Retinal pigment epithelial cell (primary cell): ENCODE measurements around the gene UPP1.

ENCODE experiments used
- DNase-seq: peaks from one replicate; pipeline ENCODE4 v3.0.0-alpha.2; 2010; ENCODE audit warnings: low read depth
- H3K4me3 ChIP-seq: 2 replicates; pipeline ENCODE4 v1.5.1; 2011; ENCODE audit warnings: mild to moderate bottlenecking, low read length, control low read depth, moderate library complexity
- TF ChIP-seq, protein P1 (sequence below): conservative IDR thresholded peaks from 2 replicates; pipeline ENCODE4 v1.5.1; 2011; ENCODE audit warnings: low read depth, low read length, control low read depth, inconsistent platforms

Gene UPP1

DNA sequence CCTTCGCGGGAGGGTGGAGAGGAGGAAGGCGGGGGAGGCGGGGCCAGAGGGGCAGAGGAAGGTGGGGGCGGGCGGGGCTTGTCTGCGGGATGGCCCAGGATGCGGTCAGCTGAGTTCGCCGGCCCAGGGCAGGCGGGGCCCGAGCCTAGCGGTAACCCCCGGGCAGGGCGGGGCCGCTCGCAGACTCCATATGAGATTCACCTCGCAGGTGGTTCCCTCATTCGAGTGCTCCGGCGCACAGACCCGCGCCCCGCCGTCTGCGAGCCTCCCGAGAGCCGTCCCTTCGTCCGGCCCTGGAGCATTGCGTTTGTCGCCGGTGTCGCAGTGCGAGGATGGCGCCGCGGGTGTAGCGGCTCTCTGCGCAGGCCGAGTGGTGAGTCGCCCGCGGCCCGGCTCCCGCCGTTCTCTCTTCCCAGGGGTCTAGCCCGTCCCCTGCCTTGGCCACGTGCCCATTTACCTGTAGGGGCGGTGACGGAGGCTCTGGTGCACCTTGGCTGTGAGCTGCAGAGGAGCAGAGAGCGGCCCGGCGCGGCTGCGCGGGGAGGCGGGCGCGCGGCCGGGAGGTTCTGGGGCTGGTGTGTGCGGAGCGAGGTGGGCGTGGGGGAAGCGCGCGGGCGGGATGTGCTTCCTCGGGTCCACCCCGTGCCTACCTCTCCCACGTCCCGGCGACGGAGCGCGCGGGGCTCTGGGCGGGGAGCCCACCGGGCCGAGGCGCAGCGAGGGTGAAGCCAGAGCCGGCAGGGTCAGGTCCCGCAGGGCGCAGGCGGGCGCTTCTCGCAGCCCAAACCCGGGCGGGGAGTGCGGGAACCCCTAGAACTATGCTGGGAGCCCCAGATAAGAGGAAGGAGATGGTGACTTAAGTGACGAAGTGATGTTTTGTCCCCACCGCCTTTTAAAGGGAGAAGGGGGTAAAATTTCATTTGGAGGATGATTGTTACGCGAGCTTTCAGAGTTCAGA lies at the start of gene UPP1:
TSS of gene UPP1 (plus strand) at position 220 of the 958 bp plus-strand sequence. CDS start 5,519 bp downstream, outside the sequence.
- H3K4me3 ChIP-seq = peak within 1 kb of the TSS; percentile 82
- DNase-seq = no peak
- TF ChIP-seq, protein P1, sequence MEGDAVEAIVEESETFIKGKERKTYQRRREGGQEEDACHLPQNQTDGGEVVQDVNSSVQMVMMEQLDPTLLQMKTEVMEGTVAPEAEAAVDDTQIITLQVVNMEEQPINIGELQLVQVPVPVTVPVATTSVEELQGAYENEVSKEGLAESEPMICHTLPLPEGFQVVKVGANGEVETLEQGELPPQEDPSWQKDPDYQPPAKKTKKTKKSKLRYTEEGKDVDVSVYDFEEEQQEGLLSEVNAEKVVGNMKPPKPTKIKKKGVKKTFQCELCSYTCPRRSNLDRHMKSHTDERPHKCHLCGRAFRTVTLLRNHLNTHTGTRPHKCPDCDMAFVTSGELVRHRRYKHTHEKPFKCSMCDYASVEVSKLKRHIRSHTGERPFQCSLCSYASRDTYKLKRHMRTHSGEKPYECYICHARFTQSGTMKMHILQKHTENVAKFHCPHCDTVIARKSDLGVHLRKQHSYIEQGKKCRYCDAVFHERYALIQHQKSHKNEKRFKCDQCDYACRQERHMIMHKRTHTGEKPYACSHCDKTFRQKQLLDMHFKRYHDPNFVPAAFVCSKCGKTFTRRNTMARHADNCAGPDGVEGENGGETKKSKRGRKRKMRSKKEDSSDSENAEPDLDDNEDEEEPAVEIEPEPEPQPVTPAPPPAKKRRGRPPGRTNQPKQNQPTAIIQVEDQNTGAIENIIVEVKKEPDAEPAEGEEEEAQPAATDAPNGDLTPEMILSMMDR = no peak

DNA sequence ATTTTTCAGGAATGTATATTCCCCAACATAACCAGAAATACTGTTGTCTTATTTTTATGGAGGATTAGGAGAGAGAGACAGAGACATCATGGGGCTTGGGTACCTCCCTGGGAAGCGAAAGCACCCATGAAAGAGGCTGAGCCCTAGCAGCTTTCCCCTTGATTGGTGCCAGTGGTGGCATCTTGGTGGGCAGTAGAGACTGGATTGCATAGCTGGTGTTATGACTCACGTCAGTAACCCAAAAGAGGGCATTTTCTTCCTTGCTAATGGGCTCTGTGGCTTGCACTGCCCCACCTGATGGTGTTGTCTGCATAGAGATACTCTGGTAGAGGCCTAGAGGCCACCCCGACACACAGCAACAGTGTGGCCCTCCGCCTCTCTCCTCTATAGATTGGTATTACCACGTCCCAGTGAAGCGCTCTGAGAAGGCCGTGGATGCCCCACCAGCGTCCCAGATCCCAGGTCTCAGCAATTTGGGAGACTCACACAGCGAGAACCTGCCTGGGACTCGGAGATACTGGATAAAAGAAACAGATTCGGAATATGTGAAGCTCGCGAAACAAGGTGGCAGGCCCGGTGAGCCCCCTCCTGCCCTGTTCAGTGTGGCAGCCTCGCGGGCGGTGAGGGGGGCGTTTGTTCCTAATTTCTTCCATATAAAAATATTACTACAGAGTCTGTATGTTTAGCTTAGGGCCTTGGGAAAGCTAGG lies 48.0 kb upstream of the UPP1 start:
- DNase-seq = no peak
- TF ChIP-seq, protein P1 = no peak
- no peak overlapping the region for H3K4me3 ChIP-seq

DNA sequence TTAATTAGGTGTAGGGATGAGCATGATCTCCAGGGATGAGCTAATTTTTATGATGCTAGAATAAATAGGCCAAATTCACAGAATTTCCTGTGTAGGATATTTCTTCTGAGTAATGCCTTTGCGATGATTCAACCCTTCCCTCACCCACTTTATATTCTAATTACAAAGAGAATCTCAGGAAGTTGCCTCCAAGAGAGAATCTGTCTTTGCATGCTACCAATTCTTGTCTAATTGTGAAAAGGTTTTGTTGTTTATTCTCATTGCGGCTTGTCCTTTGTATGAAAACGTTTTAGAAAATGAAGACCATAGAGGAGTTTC lies 47.5 kb upstream of the UPP1 start:
- no peak for DNase-seq

DNA sequence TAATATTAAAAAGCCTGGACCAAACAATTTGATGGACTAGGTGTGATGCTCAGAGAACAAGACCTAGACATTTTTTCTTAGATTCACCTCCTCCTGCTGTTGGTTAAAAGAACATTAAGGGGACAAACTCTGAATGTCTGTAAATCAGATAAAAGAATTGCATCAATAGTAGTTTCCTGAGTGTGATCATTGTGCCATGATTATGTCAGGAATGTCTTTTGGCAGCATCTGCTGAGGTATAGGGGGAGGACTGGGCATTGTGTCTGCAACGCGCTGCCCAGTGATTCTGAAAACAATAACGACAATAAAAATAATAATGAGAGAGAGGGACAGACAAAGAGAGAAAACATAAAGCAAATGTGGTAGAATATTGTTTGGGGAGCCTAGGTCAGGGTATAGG lies 46.8 kb upstream of the UPP1 start:
- DNase-seq = no peak
- no peak overlapping the region for H3K4me3 ChIP-seq
- TF ChIP-seq, protein P1 = no peak

More for the DNA sequence above, 47.5 kb upstream of the UPP1 start:
- TF ChIP-seq, protein P1 = no peak
- H3K4me3 ChIP-seq = no peak overlapping the region

DNA sequence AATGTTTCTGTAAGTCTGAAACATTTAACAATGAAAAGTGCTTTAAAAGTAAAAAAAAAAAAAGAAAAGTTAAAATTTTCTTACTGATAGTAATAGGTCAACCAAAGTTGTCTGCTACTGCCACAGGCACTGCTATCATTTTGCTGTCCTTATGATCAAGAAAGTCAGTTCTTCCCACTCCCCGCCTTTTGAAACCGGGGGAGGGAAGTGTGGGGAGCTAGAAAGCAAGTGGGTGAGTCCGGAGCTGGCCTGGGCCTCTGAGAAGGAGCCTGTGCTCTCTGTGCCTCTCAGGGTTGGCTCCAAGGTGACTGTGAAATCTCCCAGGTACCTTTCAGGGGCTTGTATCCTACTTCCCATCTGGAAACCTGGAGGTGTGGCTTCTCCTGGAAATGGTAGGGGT lies 46.4 kb upstream of the UPP1 start:
- no peak for DNase-seq
- TF ChIP-seq, protein P1 = no peak
- no peak overlapping the region for H3K4me3 ChIP-seq

DNA sequence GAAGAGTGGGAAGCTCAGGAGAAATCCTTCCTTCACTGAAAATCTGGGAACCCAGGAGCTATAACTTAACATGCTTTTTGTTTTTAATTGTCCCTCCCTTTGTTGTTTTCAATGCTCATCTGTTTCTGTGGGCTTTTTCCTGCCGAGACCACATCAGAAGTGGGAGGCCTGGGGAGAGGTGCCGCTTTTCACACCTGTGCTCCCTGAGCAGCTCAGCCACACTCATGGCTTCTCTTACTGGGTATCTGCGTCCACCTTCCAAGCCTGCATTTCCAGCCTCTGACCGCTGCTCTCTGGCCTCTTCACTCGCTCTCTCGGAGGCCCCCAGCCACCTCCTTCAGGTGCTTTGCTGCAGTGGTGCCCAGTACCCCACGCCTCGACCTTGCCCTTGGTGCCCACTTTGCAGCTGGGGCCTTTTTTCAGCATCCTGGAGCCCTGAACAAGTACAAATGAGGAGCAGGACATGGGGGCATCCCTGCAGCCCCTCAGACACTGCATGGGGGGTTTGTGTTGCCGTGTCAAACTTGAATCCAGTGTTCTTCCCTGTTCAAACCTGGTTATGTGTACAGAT lies 43.8 kb upstream of the UPP1 start:
- no peak overlapping the region for H3K4me3 ChIP-seq
- TF ChIP-seq, protein P1 = no peak
- no peak for DNase-seq

DNA sequence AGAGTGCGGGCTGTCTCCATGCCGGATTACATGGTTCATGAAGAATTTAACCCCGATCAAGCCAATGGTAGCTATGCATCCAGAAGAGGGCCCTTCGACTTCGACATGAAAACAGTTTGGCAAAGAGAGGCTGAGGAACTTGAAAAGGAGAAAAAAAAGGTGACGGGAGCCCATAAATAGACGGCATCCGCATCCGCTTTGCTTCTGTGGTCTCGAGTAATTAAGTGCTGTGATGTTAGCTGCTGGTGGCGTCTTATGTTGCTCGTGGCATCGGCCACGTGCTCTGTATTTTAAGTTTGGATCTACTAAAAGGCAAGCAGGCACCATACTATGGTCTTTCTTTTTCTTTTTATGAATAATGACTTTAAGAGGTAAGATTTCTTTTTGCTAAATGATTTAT lies 42.6 kb upstream of the UPP1 start:
- TF ChIP-seq, protein P1 = no peak
- no peak overlapping the region for H3K4me3 ChIP-seq
- DNase-seq = no peak
